ENCODE measurements around the gene HPSE2. TPM values are rescaled to one million over a fixed set of nuclear protein-coding genes. Genes with fewer than 3 reads are reported as not detected.

The HPSE2 gene
- total RNA-seq, 1 experiment from 2014 or later, result 0.05 TPM

DNA sequence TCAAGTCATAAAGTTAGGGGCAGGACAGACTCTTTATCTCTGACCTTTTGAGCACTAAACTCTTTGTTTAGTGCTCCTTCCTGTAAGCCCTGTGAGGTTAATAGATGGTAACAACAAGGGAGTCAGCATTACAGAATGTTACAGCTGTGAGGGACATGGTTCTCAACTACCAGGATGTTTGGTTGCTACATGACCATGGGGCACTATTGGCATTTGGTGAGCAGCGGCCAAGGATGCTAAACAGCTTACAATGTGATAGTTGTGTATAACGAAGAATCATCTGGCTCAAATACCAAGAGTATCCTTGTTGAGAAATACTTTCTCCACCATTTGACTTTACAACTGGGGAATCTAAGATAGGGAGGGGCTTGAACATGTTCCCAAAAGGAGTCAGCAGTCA, 753.6 kb downstream of the HPSE2 start:
- Histone ChIP-seq H3K9me2 (ENCODE audit: insufficient read depth) (no peaks in the 10 kb centered on the region), H3K27me3 (ENCODE audit: insufficient read depth, low read length) (peaks cover 7% of the 10 kb centered on the region; the same call in 1 of the 2 replicates), H3K4me2 (ENCODE audit: low read length) (no peak overlapping the region), H2AFZ (ENCODE audit: low read depth, low read length, poor library complexity, severe bottlenecking) (no peak overlapping the region), H3K27ac (ENCODE audit: low read depth, low read length) (no peak overlapping the region), H3K9me3 (ENCODE audit: control insufficient read depth in 1 of 2, insufficient read depth in 1 of 2, low read depth in 1 of 2, low read length in 2 of 2) (no peaks in the 10 kb centered on the region), H3K4me1 (ENCODE audit: control insufficient read depth in 1 of 2, insufficient read depth in 2 of 2, low read length in 2 of 2) (no peaks in the 10 kb centered on the region), H3K4me3 (replicated peaks in 1 of 2; ENCODE audit: low read depth in 1 of 2, low read length in 2 of 2) (no peak overlapping the region), H3K79me2 (ENCODE audit: insufficient read depth, low read length) (no peaks in the 10 kb centered on the region), H4K20me1 (ENCODE audit: insufficient read depth) (no peaks in the 10 kb centered on the region), H3K36me3 (ENCODE audit: control insufficient read depth in 1 of 2, insufficient read depth in 2 of 2, low read length in 2 of 2) (no peaks in the 10 kb centered on the region), H3K9ac (ENCODE audit: low read length) (no peak overlapping the region)
- intact Hi-C loops (cut with micrococcal nuclease), result no loop called here
- ChIA-PET RAD21 (ENCODE audit: low non-redundant PET in 1 of 2, low total read pairs in 2 of 2, uncharacterized antibody in 2 of 2, unreplicated experiment in 2 of 2) (interaction anchor here in 1 of 2 experiments (0.7 kb wide), 1 partner anchor 73 kb away, joined by 6 read pairs; no protein-coding TSS in a partner anchor), POLR2A (no interaction called here), CTCF (no interaction called here)
- no TSS peak for BruUV-seq (replicated peaks)
- ATAC-seq (no peak), DNase-seq (ENCODE audit: low read depth, low spot score) (no peak)
- TF ChIP-seq POLR2AphosphoS5 (IDR thresholded peaks at IDR 0.05; ENCODE audit: low read depth, low read length), result no peak
- TF ChIP-seq EZH2phosphoT487 (IDR thresholded peaks at IDR 0.05; ENCODE audit: borderline replicate concordance), result no peak
- no peak for TF ChIP-seq FOSL1 (IDR thresholded peaks at IDR 0.05; ENCODE audit: low read depth)
- no peak for TF ChIP-seq SP1 (IDR thresholded peaks at IDR 0.05; ENCODE audit: low read depth)
- TF ChIP-seq ELF1 (IDR thresholded peaks at IDR 0.05; ENCODE audit: borderline replicate concordance, low read depth), result no peak
- no peak for TF ChIP-seq POLR2A (IDR thresholded peaks at IDR 0.05; ENCODE audit: borderline replicate concordance, extremely low read depth, insufficient read depth, insufficient read length)
- no peak for TF ChIP-seq JUND (IDR thresholded peaks at IDR 0.05)
- TF ChIP-seq ZBTB33 (IDR thresholded peaks at IDR 0.05; ENCODE audit: extremely low read depth, insufficient replicate concordance, low read length), result no peak
- no peak for TF ChIP-seq EGR1 (IDR thresholded peaks at IDR 0.05; ENCODE audit: low read depth)
- no peak for TF ChIP-seq ATF3 (IDR thresholded peaks at IDR 0.05)
- TF ChIP-seq, protein P1, sequence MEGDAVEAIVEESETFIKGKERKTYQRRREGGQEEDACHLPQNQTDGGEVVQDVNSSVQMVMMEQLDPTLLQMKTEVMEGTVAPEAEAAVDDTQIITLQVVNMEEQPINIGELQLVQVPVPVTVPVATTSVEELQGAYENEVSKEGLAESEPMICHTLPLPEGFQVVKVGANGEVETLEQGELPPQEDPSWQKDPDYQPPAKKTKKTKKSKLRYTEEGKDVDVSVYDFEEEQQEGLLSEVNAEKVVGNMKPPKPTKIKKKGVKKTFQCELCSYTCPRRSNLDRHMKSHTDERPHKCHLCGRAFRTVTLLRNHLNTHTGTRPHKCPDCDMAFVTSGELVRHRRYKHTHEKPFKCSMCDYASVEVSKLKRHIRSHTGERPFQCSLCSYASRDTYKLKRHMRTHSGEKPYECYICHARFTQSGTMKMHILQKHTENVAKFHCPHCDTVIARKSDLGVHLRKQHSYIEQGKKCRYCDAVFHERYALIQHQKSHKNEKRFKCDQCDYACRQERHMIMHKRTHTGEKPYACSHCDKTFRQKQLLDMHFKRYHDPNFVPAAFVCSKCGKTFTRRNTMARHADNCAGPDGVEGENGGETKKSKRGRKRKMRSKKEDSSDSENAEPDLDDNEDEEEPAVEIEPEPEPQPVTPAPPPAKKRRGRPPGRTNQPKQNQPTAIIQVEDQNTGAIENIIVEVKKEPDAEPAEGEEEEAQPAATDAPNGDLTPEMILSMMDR (IDR thresholded peaks at IDR 0.05 in 2 of 3, conservative IDR thresholded peaks at IDR 0.05 in 1 of 3; ENCODE audit: borderline replicate concordance in 1 of 3, insufficient read depth in 1 of 3, low read depth in 2 of 3, low read length in 2 of 3), result no peak
- no peak for TF ChIP-seq ZNF274 (IDR thresholded peaks at IDR 0.05; ENCODE audit: low read depth, low read length)
- TF ChIP-seq CBX3 (IDR thresholded peaks at IDR 0.05; ENCODE audit: low read depth), result no peak
- TF ChIP-seq, protein P2, sequence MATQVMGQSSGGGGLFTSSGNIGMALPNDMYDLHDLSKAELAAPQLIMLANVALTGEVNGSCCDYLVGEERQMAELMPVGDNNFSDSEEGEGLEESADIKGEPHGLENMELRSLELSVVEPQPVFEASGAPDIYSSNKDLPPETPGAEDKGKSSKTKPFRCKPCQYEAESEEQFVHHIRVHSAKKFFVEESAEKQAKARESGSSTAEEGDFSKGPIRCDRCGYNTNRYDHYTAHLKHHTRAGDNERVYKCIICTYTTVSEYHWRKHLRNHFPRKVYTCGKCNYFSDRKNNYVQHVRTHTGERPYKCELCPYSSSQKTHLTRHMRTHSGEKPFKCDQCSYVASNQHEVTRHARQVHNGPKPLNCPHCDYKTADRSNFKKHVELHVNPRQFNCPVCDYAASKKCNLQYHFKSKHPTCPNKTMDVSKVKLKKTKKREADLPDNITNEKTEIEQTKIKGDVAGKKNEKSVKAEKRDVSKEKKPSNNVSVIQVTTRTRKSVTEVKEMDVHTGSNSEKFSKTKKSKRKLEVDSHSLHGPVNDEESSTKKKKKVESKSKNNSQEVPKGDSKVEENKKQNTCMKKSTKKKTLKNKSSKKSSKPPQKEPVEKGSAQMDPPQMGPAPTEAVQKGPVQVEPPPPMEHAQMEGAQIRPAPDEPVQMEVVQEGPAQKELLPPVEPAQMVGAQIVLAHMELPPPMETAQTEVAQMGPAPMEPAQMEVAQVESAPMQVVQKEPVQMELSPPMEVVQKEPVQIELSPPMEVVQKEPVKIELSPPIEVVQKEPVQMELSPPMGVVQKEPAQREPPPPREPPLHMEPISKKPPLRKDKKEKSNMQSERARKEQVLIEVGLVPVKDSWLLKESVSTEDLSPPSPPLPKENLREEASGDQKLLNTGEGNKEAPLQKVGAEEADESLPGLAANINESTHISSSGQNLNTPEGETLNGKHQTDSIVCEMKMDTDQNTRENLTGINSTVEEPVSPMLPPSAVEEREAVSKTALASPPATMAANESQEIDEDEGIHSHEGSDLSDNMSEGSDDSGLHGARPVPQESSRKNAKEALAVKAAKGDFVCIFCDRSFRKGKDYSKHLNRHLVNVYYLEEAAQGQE (IDR thresholded peaks at IDR 0.05; ENCODE audit: low read depth), result no peak
- TF ChIP-seq YY1 (IDR thresholded peaks at IDR 0.05; ENCODE audit: extremely low read depth, insufficient replicate concordance, low read depth, low read length), result no peak
- no peak for TF ChIP-seq SIN3A (IDR thresholded peaks at IDR 0.05; ENCODE audit: low read depth)
- TF ChIP-seq SRF (IDR thresholded peaks at IDR 0.05; ENCODE audit: low read depth), result no peak
- no peak for TF ChIP-seq RAD21 (IDR thresholded peaks at IDR 0.05; ENCODE audit: low read depth)

Data from HCT116 (cell line).